Thyroid gland (tissue), 4 donors: ENCODE results near the gene PRKCE. TPM values are rescaled to one million over a fixed set of nuclear protein-coding genes. Genes with fewer than 3 reads are reported as not detected.

Experiments used
- DNase-seq, 2 donors: peaks; one replicate each; pipeline ENCODE4 v3.0.0-alpha.2; 2019
- H3K27ac ChIP-seq, 3 donors: fragments of 200-600 bp; sonication (generic); 1 replicate in 2 of 3; 2 replicates in 1 of 3; pipeline ENCODE4 v1.5.1; 2016 to 2019; ENCODE audit warnings: mild to moderate bottlenecking in 1 of 3, moderate library complexity in 1 of 3
- H3K27me3 ChIP-seq: fragments of 200-600 bp; sonication (generic); one replicate; pipeline ENCODE4 v1.5.1; 2019
- H3K36me3 ChIP-seq, 2 donors: fragments of 200-600 bp; sonication (generic); one replicate each; pipeline ENCODE4 v1.5.1; 2016 to 2019
- H3K4me1 ChIP-seq, 2 donors: fragments of 200-600 bp; sonication (generic); one replicate each; pipeline ENCODE4 v1.5.1; 2017 to 2019
- H3K4me3 ChIP-seq, 3 donors: fragments of 200-600 bp; sonication (generic); replicated peaks in 1 of 3; 1 replicate in 2 of 3; 2 replicates in 1 of 3; pipeline ENCODE4 v1.5.1; 2016; ENCODE audit warnings: mild to moderate bottlenecking in 1 of 3
- H3K9me3 ChIP-seq: fragments of 200-600 bp; sonication (generic); one replicate; pipeline ENCODE4 v1.5.1; 2017
- CTCF ChIP-seq, 6 experiments: fragments of 200-600 bp in 3 of 6; fragments of 450-650 bp in 3 of 6; sonication (generic) in 3 of 6; IDR thresholded peaks; one replicate each; pipeline ENCODE4 v1.5.1; 2016 to 2019; ENCODE audit warnings: antibody characterized with exemption in 6 of 6, mild to moderate bottlenecking in 2 of 6, inconsistent platforms in 1 of 6, moderate library complexity in 1 of 6
- POLR2A ChIP-seq, 2 donors: fragments of 450-650 bp; IDR thresholded peaks; one replicate each; pipeline ENCODE4 v1.6.1; 2017; ENCODE audit warnings: antibody characterized with exemption in 2 of 2, mild to moderate bottlenecking in 2 of 2, moderate library complexity in 1 of 2
- WGBS, 2 donors: methylation state at CpG; one replicate each; pipeline ENCODE4 v1.1.5; 2017; 5-methylcytosine and 5-hydroxymethylcytosine counted together
- intact Hi-C: fragments of 100-400 bp; cut with DNase I; formaldehyde crosslinking; loops from one replicate; pipeline ENCODE4 v1.15.1; 2023
- total RNA-seq, 4 donors: library from RNA; depleted of rRNA; stranded (reverse); fragments of >200 nt; gene quantifications; one replicate each; pipeline ENCODE4 v1.2.3, GENCODE V29; 2016

PRKCE gene
- total RNA-seq, 4 donors from 2014 or later: 8.4 to 35.3 (median 15.2) TPM

GRCh38 chr2:45610281-45611019 is 41.0 kb upstream of the PRKCE start:
- peak overlapping the region; percentile 65 to 98 (median 83) for H3K27ac ChIP-seq
- H3K4me1 ChIP-seq: peaks cover 22 to 47% of the 10 kb centered on the region in 2 donors
- H3K9me3 ChIP-seq: no peaks in the 10 kb centered on the region
- 0% methylated on average over 23 of the region's 23 CpGs for WGBS, 2 donors
- DNase-seq: peak; percentile 52 to 53
- H3K27me3 ChIP-seq: no peaks in the 10 kb centered on the region
- intact Hi-C loops: no loop called here
- peak in 2 of 6 experiments; percentile 28 to 36 for TF ChIP-seq CTCF (IDR thresholded peaks at IDR 0.05)
- no peak for TF ChIP-seq POLR2A (IDR thresholded peaks at IDR 0.05)
- no peaks in the 10 kb centered on the region for H3K36me3 ChIP-seq
- peak overlapping the region; percentile 32 to 55 (median 37) for H3K4me3 ChIP-seq

GRCh38 chr2:45611020-45611859 is 40.2 kb upstream of the PRKCE start, which contains the start of gene SRBD1:
Gene SRBD1, minus strand, starts transcription at chr2:45611267. Its CDS starts 5,826 bp downstream, at chr2:45605441.
- peak; percentile 94 to 96 for DNase-seq
- peaks cover 22 to 47% of the 10 kb centered on the region in 2 donors for H3K4me1 ChIP-seq
- TF ChIP-seq CTCF (IDR thresholded peaks at IDR 0.05) (peak in 1 of 6 experiments; percentile 11), POLR2A (IDR thresholded peaks at IDR 0.05) (peak in 1 of 2 donors; percentile 83)
- 4% methylated on average over 39 to 43 of the region's 44 CpGs for WGBS, 2 donors
- H3K4me3 ChIP-seq: peak within 1 kb of the TSS; percentile 32 to 55 (median 37)
- H3K27me3 ChIP-seq: no peaks in the 10 kb centered on the region
- peak within 1 kb of the TSS; percentile 83 to 98 (median 86) for H3K27ac ChIP-seq
- intact Hi-C loops: no loop called here
- no peaks in the 10 kb centered on the region for H3K36me3 ChIP-seq
- no peaks in the 10 kb centered on the region for H3K9me3 ChIP-seq

- no peak for TF ChIP-seq POLR2A (IDR thresholded peaks at IDR 0.05)
- no peak for TF ChIP-seq CTCF (IDR thresholded peaks at IDR 0.05)
- 33 to 34% methylated on average over 2 of the region's 2 CpGs for WGBS, 2 donors
- Histone ChIP-seq H3K4me3 (no peak overlapping the region), H3K36me3 (no peaks in the 10 kb centered on the region), H3K9me3 (no peaks in the 10 kb centered on the region), H3K4me1 (peaks cover 22 to 47% of the 10 kb centered on the region in 2 donors), H3K27ac (peak overlapping the region; percentile 34 to 98 (median 86)), H3K27me3 (no peaks in the 10 kb centered on the region)
- peak; percentile 22 to 30 for DNase-seq
- intact Hi-C loops: no loop called here
These were observed 39.2 kb upstream of the PRKCE start for GRCh38 chr2:45612285-45612684.

GRCh38 chr2:45612731-45613130 is 38.7 kb upstream of the PRKCE start:
- peak in 1 of 2 donors; percentile 4 for DNase-seq
- Histone ChIP-seq H3K4me1 (peaks cover 22 to 47% of the 10 kb centered on the region in 2 donors), H3K27ac (peak overlapping the region; percentile 34 to 98 (median 86)), H3K36me3 (no peaks in the 10 kb centered on the region), H3K27me3 (no peaks in the 10 kb centered on the region), H3K4me3 (no peak overlapping the region), H3K9me3 (no peaks in the 10 kb centered on the region)
- WGBS, 2 donors: 22 to 38% methylated on average over 2 of the region's 2 CpGs
- no peak for TF ChIP-seq POLR2A (IDR thresholded peaks at IDR 0.05)
- TF ChIP-seq CTCF (IDR thresholded peaks at IDR 0.05): no peak
- intact Hi-C loops: no loop called here
